Measurements from ENCODE around the gene WSCD1.

Gene WSCD1

DNA sequence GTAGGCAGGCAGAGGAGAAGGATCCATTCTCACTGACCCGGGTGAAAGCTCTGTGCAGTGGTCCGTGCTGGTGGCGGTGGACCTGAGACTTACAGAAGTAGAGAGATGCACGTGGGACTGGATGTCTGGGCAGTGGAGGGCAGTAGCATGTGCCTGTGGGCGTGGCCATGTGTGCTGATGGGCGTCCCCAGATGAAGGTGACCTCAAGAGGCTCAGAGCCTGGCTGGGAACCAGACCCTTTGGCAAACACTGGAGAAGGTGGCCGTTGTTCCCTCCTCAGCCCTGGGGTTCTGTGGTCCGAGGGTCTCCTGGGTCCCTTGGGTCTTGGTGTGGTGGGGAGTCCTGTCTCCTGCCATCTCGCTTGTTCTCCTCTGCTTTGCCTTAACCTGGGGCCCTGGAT lies 15.6 kb downstream of the WSCD1 start:
- TF ChIP-seq TAF1 (IDR thresholded peaks at IDR 0.05; ENCODE audit: borderline replicate concordance, insufficient read depth, low read length) (no peak), SIN3A (IDR thresholded peaks at IDR 0.05; ENCODE audit: borderline replicate concordance, insufficient read depth, low read length) (no peak), FOXP2 (optimal IDR thresholded peaks at IDR 0.05; ENCODE audit: borderline replicate concordance, extremely low read depth, extremely low read length, insufficient read depth) (no peak), POLR2AphosphoS5 (IDR thresholded peaks at IDR 0.05; ENCODE audit: low read depth, low read length) (no peak)
- TF ChIP-seq, protein P1, sequence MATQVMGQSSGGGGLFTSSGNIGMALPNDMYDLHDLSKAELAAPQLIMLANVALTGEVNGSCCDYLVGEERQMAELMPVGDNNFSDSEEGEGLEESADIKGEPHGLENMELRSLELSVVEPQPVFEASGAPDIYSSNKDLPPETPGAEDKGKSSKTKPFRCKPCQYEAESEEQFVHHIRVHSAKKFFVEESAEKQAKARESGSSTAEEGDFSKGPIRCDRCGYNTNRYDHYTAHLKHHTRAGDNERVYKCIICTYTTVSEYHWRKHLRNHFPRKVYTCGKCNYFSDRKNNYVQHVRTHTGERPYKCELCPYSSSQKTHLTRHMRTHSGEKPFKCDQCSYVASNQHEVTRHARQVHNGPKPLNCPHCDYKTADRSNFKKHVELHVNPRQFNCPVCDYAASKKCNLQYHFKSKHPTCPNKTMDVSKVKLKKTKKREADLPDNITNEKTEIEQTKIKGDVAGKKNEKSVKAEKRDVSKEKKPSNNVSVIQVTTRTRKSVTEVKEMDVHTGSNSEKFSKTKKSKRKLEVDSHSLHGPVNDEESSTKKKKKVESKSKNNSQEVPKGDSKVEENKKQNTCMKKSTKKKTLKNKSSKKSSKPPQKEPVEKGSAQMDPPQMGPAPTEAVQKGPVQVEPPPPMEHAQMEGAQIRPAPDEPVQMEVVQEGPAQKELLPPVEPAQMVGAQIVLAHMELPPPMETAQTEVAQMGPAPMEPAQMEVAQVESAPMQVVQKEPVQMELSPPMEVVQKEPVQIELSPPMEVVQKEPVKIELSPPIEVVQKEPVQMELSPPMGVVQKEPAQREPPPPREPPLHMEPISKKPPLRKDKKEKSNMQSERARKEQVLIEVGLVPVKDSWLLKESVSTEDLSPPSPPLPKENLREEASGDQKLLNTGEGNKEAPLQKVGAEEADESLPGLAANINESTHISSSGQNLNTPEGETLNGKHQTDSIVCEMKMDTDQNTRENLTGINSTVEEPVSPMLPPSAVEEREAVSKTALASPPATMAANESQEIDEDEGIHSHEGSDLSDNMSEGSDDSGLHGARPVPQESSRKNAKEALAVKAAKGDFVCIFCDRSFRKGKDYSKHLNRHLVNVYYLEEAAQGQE (IDR thresholded peaks at IDR 0.05; ENCODE audit: insufficient read depth in 1 of 2, low read depth in 2 of 2, low read length in 2 of 2): no peak

DNA sequence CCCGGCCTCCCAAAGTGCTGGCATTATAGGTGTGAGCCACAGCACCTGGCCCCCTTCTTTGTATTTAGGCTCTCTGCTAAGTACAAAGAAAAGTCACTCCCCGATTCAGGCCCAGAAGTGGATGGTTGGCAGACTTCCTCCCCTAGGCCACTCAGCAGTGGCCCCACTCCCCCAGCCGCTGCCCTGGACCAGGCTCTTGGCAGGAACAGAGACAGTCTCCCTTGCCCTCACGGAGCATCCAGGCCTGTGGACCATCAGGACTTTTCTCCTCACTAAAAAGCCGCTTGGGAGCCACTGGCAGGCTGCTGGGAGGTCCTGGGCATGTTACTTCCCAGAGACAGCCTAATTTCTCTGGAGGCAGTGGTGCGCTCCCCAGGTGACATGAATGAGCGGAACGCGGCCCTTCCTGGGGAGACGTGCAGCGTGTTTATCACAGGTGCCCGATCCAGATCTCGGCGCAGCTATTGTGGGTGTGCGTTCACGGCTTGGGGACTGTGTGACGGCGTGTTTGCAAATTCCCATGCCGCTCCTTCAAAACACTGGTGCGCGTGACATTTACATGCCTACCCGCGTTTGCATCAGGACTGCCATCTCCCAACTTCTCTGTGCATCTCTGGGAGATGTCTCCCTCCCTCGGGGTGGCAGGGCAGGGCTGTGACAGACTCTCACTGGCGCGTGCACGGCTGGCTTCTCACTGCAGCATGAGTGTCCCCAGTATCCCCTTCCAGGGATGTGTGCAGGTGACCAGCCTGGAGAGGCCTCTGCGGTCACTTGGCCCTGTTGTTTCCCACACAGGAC lies 16.6 kb downstream of the WSCD1 start:
- TF ChIP-seq, protein P1 (IDR thresholded peaks at IDR 0.05; ENCODE audit: insufficient read depth in 1 of 2, low read depth in 2 of 2, low read length in 2 of 2): no peak
- no peak for TF ChIP-seq TAF1 (IDR thresholded peaks at IDR 0.05; ENCODE audit: borderline replicate concordance, insufficient read depth, low read length)
- no peak for TF ChIP-seq FOXP2 (optimal IDR thresholded peaks at IDR 0.05; ENCODE audit: borderline replicate concordance, extremely low read depth, extremely low read length, insufficient read depth)
- TF ChIP-seq SIN3A (IDR thresholded peaks at IDR 0.05; ENCODE audit: borderline replicate concordance, insufficient read depth, low read length): no peak
- TF ChIP-seq POLR2AphosphoS5 (IDR thresholded peaks at IDR 0.05; ENCODE audit: low read depth, low read length): no peak

DNA sequence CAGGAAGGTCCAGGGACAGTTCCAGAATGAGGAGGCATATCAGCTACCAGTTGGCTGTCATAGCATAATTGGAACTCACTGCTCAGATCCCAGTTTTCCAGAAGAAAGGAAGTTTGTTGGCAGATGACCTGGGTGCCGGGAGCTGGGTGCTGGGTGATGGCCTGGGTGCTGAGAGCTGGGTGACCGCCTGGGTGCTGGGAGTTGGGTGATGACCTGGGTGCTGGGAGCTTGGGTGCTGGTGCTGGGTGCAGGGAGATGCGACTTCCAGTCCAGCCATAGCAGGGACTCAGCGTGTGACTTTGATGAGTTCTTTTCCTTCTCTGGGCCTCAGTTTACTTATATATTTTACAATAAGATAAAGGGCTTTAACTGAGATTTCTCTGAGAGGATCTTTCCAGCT lies 18.0 kb downstream of the WSCD1 start:
- TF ChIP-seq SIN3A (IDR thresholded peaks at IDR 0.05; ENCODE audit: borderline replicate concordance, insufficient read depth, low read length): no peak
- TF ChIP-seq, protein P1 (IDR thresholded peaks at IDR 0.05; ENCODE audit: insufficient read depth in 1 of 2, low read depth in 2 of 2, low read length in 2 of 2): no peak
- TF ChIP-seq POLR2AphosphoS5 (IDR thresholded peaks at IDR 0.05; ENCODE audit: low read depth, low read length): no peak
- no peak for TF ChIP-seq FOXP2 (optimal IDR thresholded peaks at IDR 0.05; ENCODE audit: borderline replicate concordance, extremely low read depth, extremely low read length, insufficient read depth)
- no peak for TF ChIP-seq TAF1 (IDR thresholded peaks at IDR 0.05; ENCODE audit: borderline replicate concordance, insufficient read depth, low read length)

DNA sequence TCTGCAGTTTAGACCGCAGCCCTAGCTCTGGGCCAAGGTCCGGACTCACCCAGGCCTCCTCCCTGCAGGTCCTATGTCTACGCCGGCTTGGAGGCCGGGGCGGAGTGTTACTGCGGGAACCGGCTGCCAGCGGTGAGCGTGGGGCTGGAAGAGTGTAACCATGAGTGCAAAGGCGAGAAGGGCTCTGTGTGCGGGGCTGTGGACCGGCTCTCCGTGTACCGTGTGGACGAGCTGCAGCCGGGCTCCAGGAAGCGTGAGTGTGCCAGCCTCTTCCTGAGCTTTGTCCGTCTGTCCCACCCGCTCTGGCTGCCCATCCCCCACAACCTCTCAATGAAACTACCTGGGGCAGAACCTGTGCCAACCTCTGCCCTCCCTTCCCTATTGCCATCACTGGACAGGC lies 20.1 kb downstream of the WSCD1 start:
- TF ChIP-seq, protein P1 (IDR thresholded peaks at IDR 0.05; ENCODE audit: insufficient read depth in 1 of 2, low read depth in 2 of 2, low read length in 2 of 2): no peak
- TF ChIP-seq FOXP2 (optimal IDR thresholded peaks at IDR 0.05; ENCODE audit: borderline replicate concordance, extremely low read depth, extremely low read length, insufficient read depth) (no peak), TAF1 (IDR thresholded peaks at IDR 0.05; ENCODE audit: borderline replicate concordance, insufficient read depth, low read length) (no peak), SIN3A (IDR thresholded peaks at IDR 0.05; ENCODE audit: borderline replicate concordance, insufficient read depth, low read length) (no peak), POLR2AphosphoS5 (IDR thresholded peaks at IDR 0.05; ENCODE audit: low read depth, low read length) (no peak)
